Measurements from ENCODE around the gene SELENOO. TPM values are rescaled to one million over a fixed set of nuclear protein-coding genes. Genes with fewer than 3 reads are reported as not detected.

Gene SELENOO
- total RNA-seq, 1 experiment from 2014 or later = 27.4 TPM

DNA sequence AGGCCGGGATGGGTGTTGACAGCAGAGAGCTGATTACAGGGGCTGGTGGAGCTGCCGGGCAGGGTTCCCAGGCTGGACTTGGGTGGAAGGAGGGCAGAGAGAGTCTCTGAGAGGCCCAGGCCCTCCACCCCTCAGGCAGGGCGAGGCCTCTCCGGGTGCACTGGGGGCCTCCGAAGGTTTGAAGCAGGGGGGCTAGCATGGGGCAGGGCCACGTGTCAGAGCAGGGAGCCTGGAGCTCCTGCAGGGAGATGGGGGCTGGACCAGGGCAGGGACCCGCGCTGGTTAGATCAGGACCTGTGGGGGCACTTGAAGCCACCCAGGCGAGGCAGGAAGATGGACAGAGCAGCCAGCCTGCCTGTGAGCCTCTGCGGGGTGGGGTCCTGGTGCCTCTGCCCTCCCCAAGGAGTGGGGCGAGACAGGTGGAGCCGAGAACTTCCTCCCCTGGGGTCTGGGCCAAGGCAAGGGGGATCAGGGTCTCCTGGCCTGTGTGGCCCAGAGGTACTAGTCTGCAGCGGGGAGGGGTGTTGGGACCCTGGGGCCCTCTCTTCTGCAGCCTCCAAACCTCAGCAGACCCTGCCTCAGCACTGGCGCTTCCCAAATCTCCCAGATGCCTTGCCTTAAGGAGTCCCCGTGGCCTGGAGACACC is 29.4 kb upstream of the SELENOO start:
- Histone ChIP-seq H2AFZ (peak overlapping the region; percentile 23; the same call in 1 of the 2 replicates), H3K36me3 (ENCODE audit: low read depth) (no peaks in the 10 kb centered on the region), H3K9me2 (ENCODE audit: insufficient read depth) (no peaks in the 10 kb centered on the region), H3K4me2 (peak overlapping the region; percentile 99), H3K27me3 (ENCODE audit: insufficient read depth, low read depth) (no peaks in the 10 kb centered on the region), H3K27ac (no peak overlapping the region), H4K20me1 (ENCODE audit: insufficient read depth) (peaks cover 15% of the 10 kb centered on the region), H3K9me3 (ENCODE audit: insufficient read depth, low read depth) (no peaks in the 10 kb centered on the region), H3K4me1 (replicated peaks; ENCODE audit: insufficient read depth) (peaks cover 13% of the 10 kb centered on the region), H3K4me3 (peak overlapping the region; percentile 86; the same call in 1 of the 2 replicates), H3K79me2 (ENCODE audit: low read depth) (peaks cover 4% of the 10 kb centered on the region; the same call in 1 of the 2 replicates), H3F3A (ENCODE audit: insufficient read depth, low read depth) (peaks cover 10% of the 10 kb centered on the region; the same call in 1 of the 2 replicates)
- no peak for DNase-seq
- no TSS peak for BruUV-seq (replicated peaks)
- ChIA-PET POLR2A (ENCODE audit: unreplicated experiment) (no interaction called here), CTCF (no interaction called here)
- intact Hi-C loops (cut with micrococcal nuclease; ENCODE audit: unreplicated experiment) = no loop called here
- TF ChIP-seq, protein P1, sequence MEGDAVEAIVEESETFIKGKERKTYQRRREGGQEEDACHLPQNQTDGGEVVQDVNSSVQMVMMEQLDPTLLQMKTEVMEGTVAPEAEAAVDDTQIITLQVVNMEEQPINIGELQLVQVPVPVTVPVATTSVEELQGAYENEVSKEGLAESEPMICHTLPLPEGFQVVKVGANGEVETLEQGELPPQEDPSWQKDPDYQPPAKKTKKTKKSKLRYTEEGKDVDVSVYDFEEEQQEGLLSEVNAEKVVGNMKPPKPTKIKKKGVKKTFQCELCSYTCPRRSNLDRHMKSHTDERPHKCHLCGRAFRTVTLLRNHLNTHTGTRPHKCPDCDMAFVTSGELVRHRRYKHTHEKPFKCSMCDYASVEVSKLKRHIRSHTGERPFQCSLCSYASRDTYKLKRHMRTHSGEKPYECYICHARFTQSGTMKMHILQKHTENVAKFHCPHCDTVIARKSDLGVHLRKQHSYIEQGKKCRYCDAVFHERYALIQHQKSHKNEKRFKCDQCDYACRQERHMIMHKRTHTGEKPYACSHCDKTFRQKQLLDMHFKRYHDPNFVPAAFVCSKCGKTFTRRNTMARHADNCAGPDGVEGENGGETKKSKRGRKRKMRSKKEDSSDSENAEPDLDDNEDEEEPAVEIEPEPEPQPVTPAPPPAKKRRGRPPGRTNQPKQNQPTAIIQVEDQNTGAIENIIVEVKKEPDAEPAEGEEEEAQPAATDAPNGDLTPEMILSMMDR (conservative IDR thresholded peaks at IDR 0.05) = no peak
- no peak for TF ChIP-seq EZH2 (IDR thresholded peaks at IDR 0.05; ENCODE audit: low read depth)

DNA sequence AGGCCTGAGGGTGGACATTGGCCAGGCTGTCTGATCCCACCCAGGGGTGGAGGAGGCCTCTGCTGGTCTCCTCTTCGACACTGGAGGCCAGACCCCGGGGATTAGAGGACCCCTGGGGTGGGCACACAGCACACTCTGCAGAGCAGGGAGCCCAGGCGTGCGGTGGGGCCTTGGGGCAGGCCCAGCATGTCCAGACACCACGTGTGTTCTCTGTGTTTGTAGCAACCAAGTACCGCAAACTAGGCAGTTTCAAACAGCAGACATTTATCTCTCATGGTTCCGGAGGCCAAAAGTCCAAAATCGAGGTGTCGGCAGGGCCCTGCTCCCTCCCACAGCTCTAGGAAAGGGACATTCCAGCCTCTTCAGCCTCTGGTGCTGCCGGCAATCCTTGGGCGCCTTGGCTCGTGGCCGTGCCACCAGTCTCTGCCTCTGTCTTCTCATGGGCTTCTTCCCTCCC is 28.8 kb upstream of the SELENOO start:
- Histone ChIP-seq H3K36me3 (ENCODE audit: low read depth) (no peaks in the 10 kb centered on the region), H3F3A (ENCODE audit: insufficient read depth, low read depth) (peaks cover 10% of the 10 kb centered on the region; the same call in 1 of the 2 replicates), H3K4me1 (replicated peaks; ENCODE audit: insufficient read depth) (peaks cover 13% of the 10 kb centered on the region), H3K9me2 (ENCODE audit: insufficient read depth) (no peaks in the 10 kb centered on the region), H3K9me3 (ENCODE audit: insufficient read depth, low read depth) (no peaks in the 10 kb centered on the region), H3K27ac (no peak overlapping the region), H4K20me1 (ENCODE audit: insufficient read depth) (peaks cover 17% of the 10 kb centered on the region), H3K79me2 (ENCODE audit: low read depth) (peaks cover 4% of the 10 kb centered on the region; the same call in 1 of the 2 replicates), H3K4me2 (peak overlapping the region; percentile 99), H2AFZ (no peak overlapping the region), H3K27me3 (ENCODE audit: insufficient read depth, low read depth) (no peaks in the 10 kb centered on the region), H3K4me3 (no peak overlapping the region)
- BruUV-seq (replicated peaks) = no TSS peak
- POLR2A ChIA-PET (ENCODE audit: unreplicated experiment) = no interaction called here
- intact Hi-C loops (cut with micrococcal nuclease; ENCODE audit: unreplicated experiment) = no loop called here
- no peak for DNase-seq
- CTCF ChIA-PET = no interaction called here
- TF ChIP-seq EZH2 (IDR thresholded peaks at IDR 0.05; ENCODE audit: low read depth) = no peak
- TF ChIP-seq, protein P1 (conservative IDR thresholded peaks at IDR 0.05) = no peak

DNA sequence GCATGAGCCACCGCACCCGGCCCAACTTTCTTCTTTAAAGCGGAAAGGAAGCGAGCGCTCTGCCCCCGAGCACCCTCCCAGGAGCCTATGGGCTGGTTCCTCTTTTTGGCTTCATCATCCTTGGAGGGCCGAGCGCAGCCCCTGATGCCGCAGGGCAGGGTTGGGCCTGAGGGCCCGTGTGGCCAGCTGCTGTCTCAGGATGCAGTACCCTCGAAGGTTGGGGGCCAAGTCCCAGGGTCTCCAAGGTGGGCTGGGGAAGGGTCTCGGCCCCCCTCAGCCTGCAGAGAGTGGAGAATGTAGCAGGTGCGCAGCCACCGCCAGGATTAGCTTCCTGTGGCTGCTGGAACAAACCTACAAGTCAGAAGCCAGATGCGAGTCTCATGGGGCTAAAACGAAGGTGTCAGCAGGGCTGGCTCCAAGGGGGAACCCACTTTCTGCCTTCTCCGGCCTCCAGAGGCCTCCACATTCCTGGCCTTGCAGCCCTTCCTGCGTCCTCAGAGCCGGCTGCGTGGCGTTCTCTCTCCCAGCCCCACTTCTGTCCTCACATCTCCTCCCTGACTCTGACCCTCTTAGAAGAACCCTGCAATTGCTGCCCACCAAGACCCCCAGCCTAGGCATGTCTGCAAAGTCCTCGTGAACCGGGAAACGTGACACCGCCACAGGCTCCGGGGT is 27.4 kb upstream of the SELENOO start:
- Histone ChIP-seq H3K27ac (no peak overlapping the region), H3K27me3 (ENCODE audit: insufficient read depth, low read depth) (no peaks in the 10 kb centered on the region), H3K4me3 (no peak overlapping the region), H3K36me3 (ENCODE audit: low read depth) (no peaks in the 10 kb centered on the region), H3F3A (ENCODE audit: insufficient read depth, low read depth) (peaks cover 10% of the 10 kb centered on the region; the same call in 1 of the 2 replicates), H4K20me1 (ENCODE audit: insufficient read depth) (peaks cover 17% of the 10 kb centered on the region), H2AFZ (no peak overlapping the region), H3K79me2 (ENCODE audit: low read depth) (peaks cover 4% of the 10 kb centered on the region; the same call in 1 of the 2 replicates), H3K4me2 (no peak overlapping the region), H3K9me3 (ENCODE audit: insufficient read depth, low read depth) (no peaks in the 10 kb centered on the region), H3K4me1 (replicated peaks; ENCODE audit: insufficient read depth) (peaks cover 13% of the 10 kb centered on the region), H3K9me2 (ENCODE audit: insufficient read depth) (no peaks in the 10 kb centered on the region)
- intact Hi-C loops (cut with micrococcal nuclease; ENCODE audit: unreplicated experiment) = no loop called here
- ChIA-PET CTCF (no interaction called here), POLR2A (ENCODE audit: unreplicated experiment) (no interaction called here)
- no peak for TF ChIP-seq EZH2 (IDR thresholded peaks at IDR 0.05; ENCODE audit: low read depth)
- TF ChIP-seq, protein P1 (conservative IDR thresholded peaks at IDR 0.05) = no peak
- no peak for DNase-seq
- BruUV-seq (replicated peaks) = no TSS peak

All from PC-9 (cell line).